H9 (cell line): ENCODE measurements around the gene OR10A4. TPM values are rescaled to one million over a fixed set of nuclear protein-coding genes. Genes with fewer than 3 reads are reported as not detected.

ENCODE experiments used
- DNase-seq: peaks from one replicate; pipeline ENCODE4 v3.0.0-alpha.2; 2017
- H2AFZ ChIP-seq: one replicate; pipeline ENCODE4 v1.6.1; 2013; ENCODE audit warnings: mild to moderate bottlenecking, low read length, control low read depth, moderate library complexity
- H2AK5ac ChIP-seq: 2 replicates; pipeline ENCODE4 v1.6.1; 2013; ENCODE audit warnings: low read length, control low read depth, mixed read lengths; ENCODE audit not compliant: insufficient read length
- H2BK120ac ChIP-seq: one replicate; pipeline ENCODE4 v1.6.1; 2013; ENCODE audit warnings: low read depth, mild to moderate bottlenecking, low read length, control low read depth, inconsistent platforms; ENCODE audit not compliant: poor library complexity, severe bottlenecking
- H2BK12ac ChIP-seq: 2 replicates; pipeline ENCODE4 v1.6.1; 2013; ENCODE audit warnings: low read length, control low read depth, mixed read lengths, low read depth; ENCODE audit not compliant: insufficient read length
- H2BK15ac ChIP-seq: 2 replicates; pipeline ENCODE4 v1.6.1; 2013; ENCODE audit warnings: low read depth, low read length, control low read depth
- H2BK20ac ChIP-seq: one replicate; pipeline ENCODE4 v1.6.1; 2013; ENCODE audit warnings: low read depth, mild to moderate bottlenecking, low read length, control low read depth, inconsistent platforms; ENCODE audit not compliant: poor library complexity, severe bottlenecking
- H2BK5ac ChIP-seq: 2 replicates; pipeline ENCODE4 v1.6.1; 2013; ENCODE audit warnings: low read length, control low read depth, mixed read lengths; ENCODE audit not compliant: insufficient read length
- H3K14ac ChIP-seq: 2 replicates; pipeline ENCODE4 v1.6.1; 2013; ENCODE audit warnings: low read length, control low read depth; ENCODE audit not compliant: insufficient read depth
- H3K18ac ChIP-seq: 2 replicates; pipeline ENCODE4 v1.6.1; 2013; ENCODE audit warnings: low read depth, mild to moderate bottlenecking, mixed read lengths, low read length, control low read depth; ENCODE audit not compliant: insufficient read length
- H3K23ac ChIP-seq: 2 replicates; pipeline ENCODE4 v1.6.1; 2013; ENCODE audit warnings: low read length, control low read depth, mixed read lengths, low read depth; ENCODE audit not compliant: insufficient read length
- H3K23me2 ChIP-seq: 2 replicates; pipeline ENCODE4 v1.6.1; 2013; ENCODE audit warnings: low read depth, mild to moderate bottlenecking, mixed read lengths, low read length, control low read depth; ENCODE audit not compliant: insufficient read length, poor library complexity, severe bottlenecking
- H3K27ac ChIP-seq: 2 replicates; pipeline ENCODE4 v1.5.1; 2013; ENCODE audit warnings: low read length, control low read depth, mixed read lengths, low read depth; ENCODE audit not compliant: insufficient read length
- H3K27me3 ChIP-seq: 2 replicates; pipeline ENCODE4 v1.6.1; 2013; ENCODE audit warnings: low read length, control low read depth, inconsistent platforms; ENCODE audit not compliant: insufficient read depth
- H3K4ac ChIP-seq: 2 replicates; pipeline ENCODE4 v1.6.1; 2013; ENCODE audit warnings: low read depth, mild to moderate bottlenecking, control low read depth, inconsistent platforms, low read length, moderate library complexity
- H3K4me1 ChIP-seq: 2 replicates; pipeline ENCODE4 v1.6.1; 2013; ENCODE audit warnings: low read length, control low read depth, inconsistent platforms; ENCODE audit not compliant: insufficient read depth
- H3K4me2 ChIP-seq: 2 replicates; pipeline ENCODE4 v1.6.1; 2013; ENCODE audit warnings: low read length, control low read depth, mixed read lengths; ENCODE audit not compliant: insufficient read length, insufficient read depth
- H3K56ac ChIP-seq: 2 replicates; pipeline ENCODE4 v1.6.1; 2013; ENCODE audit warnings: low read depth, mild to moderate bottlenecking, mixed read lengths, low read length, control low read depth; ENCODE audit not compliant: insufficient read length
- H3K79me1 ChIP-seq: 2 replicates; pipeline ENCODE4 v1.6.1; 2013; ENCODE audit warnings: low read depth, mild to moderate bottlenecking, moderate library complexity, low read length, control low read depth, inconsistent platforms; ENCODE audit not compliant: insufficient read depth, poor library complexity, severe bottlenecking
- H3K79me2 ChIP-seq: 2 replicates; pipeline ENCODE4 v1.6.1; 2013; ENCODE audit warnings: low read length, control low read depth, inconsistent platforms; ENCODE audit not compliant: insufficient read depth
- H3K9ac ChIP-seq: 2 replicates; pipeline ENCODE4 v1.6.1; 2013; ENCODE audit warnings: low read length, control low read depth, mixed read lengths; ENCODE audit not compliant: insufficient read length; ENCODE audit errors: extremely low read depth
- H3K9me3 ChIP-seq: one replicate; pipeline ENCODE4 v1.6.1; 2013; ENCODE audit warnings: low read depth, low read length, inconsistent platforms; ENCODE audit not compliant: control insufficient read depth
- H3T11ph ChIP-seq: one replicate; pipeline ENCODE4 v1.6.1; 2013; ENCODE audit warnings: mild to moderate bottlenecking, low read length, control low read depth, inconsistent platforms
- H4K20me1 ChIP-seq: one replicate; pipeline ENCODE4 v1.6.1; 2013; ENCODE audit not compliant: control insufficient read depth, insufficient read length, insufficient read depth
- H4K5ac ChIP-seq: 2 replicates; pipeline ENCODE4 v1.6.1; 2013; ENCODE audit warnings: low read depth, mild to moderate bottlenecking, mixed read lengths, low read length, control low read depth; ENCODE audit not compliant: insufficient read length
- H4K8ac ChIP-seq: replicated peaks from 2 replicates; pipeline ENCODE4 v1.6.1; 2013; ENCODE audit warnings: low read length, control low read depth, mixed read lengths, low read depth; ENCODE audit not compliant: insufficient read length
- H4K91ac ChIP-seq: 2 replicates; pipeline ENCODE4 v1.6.1; 2013; ENCODE audit warnings: low read depth, mild to moderate bottlenecking, moderate library complexity, mixed read lengths, low read length, control low read depth; ENCODE audit not compliant: insufficient read length
- H3K27ac Mint-ChIP-seq, 3 experiments: 2 replicates in 2 of 3; 3 replicates in 1 of 3; pipeline ENCODE4 v1.8.0; 2020 to 2021; ENCODE audit warnings: mixed read lengths in 3 of 3, mild to moderate bottlenecking in 1 of 3, moderate library complexity in 1 of 3
- H3K27me3 Mint-ChIP-seq: 2 replicates; pipeline ENCODE4 v1.8.0; 2021; ENCODE audit warnings: low read depth, mild to moderate bottlenecking, moderate library complexity, mixed read lengths
- H3K36me3 Mint-ChIP-seq, 3 experiments: 2 replicates in 2 of 3; 3 replicates in 1 of 3; pipeline ENCODE4 v1.8.0; 2020 to 2021; ENCODE audit warnings: low read depth in 3 of 3, mixed read lengths in 3 of 3; ENCODE audit not compliant: insufficient read depth in 1 of 3
- H3K4me1 Mint-ChIP-seq, 2 experiments: 2 replicates each; pipeline ENCODE4 v1.8.0; 2020; ENCODE audit warnings: mixed read lengths in 2 of 2
- H3K4me3 Mint-ChIP-seq, 2 experiments: 2 replicates in 1 of 2; 3 replicates in 1 of 2; pipeline ENCODE4 v1.8.0; 2020 to 2021; ENCODE audit warnings: mild to moderate bottlenecking in 2 of 2, mixed read lengths in 2 of 2, moderate library complexity in 1 of 2
- H3K9me3 Mint-ChIP-seq, 2 experiments: 2 replicates in 1 of 2; 3 replicates in 1 of 2; pipeline ENCODE4 v1.8.0; 2020; ENCODE audit warnings: mild to moderate bottlenecking in 2 of 2, mixed read lengths in 2 of 2, moderate library complexity in 1 of 2
- CTCF ChIP-seq: fragments of 200-600 bp; sonication (generic); conservative IDR thresholded peaks from 3 replicates; pipeline ENCODE4 v1.8.0; 2021; ENCODE audit warnings: antibody characterized with exemption, mild to moderate bottlenecking
- whole genome bisulfite sequencing: extraction: QIAGEN DNeasy Blood & Tissue Kit; methylation state at CpG from one replicate; pipeline ENCODE4 v1.1.7; 2013; ENCODE audit warnings: missing lambda C conversion rate, low lambda C conversion rate, mixed read lengths; ENCODE audit not compliant: insufficient read length; ENCODE audit errors: extremely low coverage; 5-methylcytosine and 5-hydroxymethylcytosine counted together
- total RNA-seq: library from RNA; stranded (reverse); gene quantifications from 2 replicates; pipeline ENCODE4 v1.2.1, GENCODE V29; 2021

OR10A4 gene
- total RNA-seq, 1 experiment from 2014 or later: not detected

- no peak overlapping the region for H4K91ac ChIP-seq
- no peak overlapping the region for H2BK5ac ChIP-seq
- H3K14ac ChIP-seq: no peak overlapping the region; the same call in 1 of the 2 replicates
- DNase-seq: no peak
- H3K23ac ChIP-seq: no peak overlapping the region
- no peak overlapping the region for H2BK15ac ChIP-seq
- no peak overlapping the region for H2AK5ac ChIP-seq
- no peak overlapping the region for H3K18ac ChIP-seq
- no peak overlapping the region for H4K8ac ChIP-seq
- no peaks in the 10 kb centered on the region for H3K79me1 ChIP-seq
- H3K27me3 ChIP-seq: no peaks in the 10 kb centered on the region
- H3K4me1 ChIP-seq: no peaks in the 10 kb centered on the region
- no peak overlapping the region for H3K4me2 ChIP-seq
- H3K4me3 Mint-ChIP-seq: no peak overlapping the region
- H3K56ac ChIP-seq: no peak overlapping the region
- H3K9me3 Mint-ChIP-seq: no peaks in the 10 kb centered on the region
- H3K9me3 ChIP-seq: no peaks in the 10 kb centered on the region
- H3K23me2 ChIP-seq: no peaks in the 10 kb centered on the region
- no CpG with 5 or more reads among the region's 6 CpGs for WGBS
- H2BK12ac ChIP-seq: no peak overlapping the region
- H3K4ac ChIP-seq: no peak overlapping the region
- H3K27ac ChIP-seq: no peak overlapping the region
- H2AFZ ChIP-seq: no peak overlapping the region
- peak overlapping the region in 1 of 3 experiments; percentile 31; a peak in 2 of 7 replicates for H3K27ac Mint-ChIP-seq
- no peaks in the 10 kb centered on the region for H3K4me1 Mint-ChIP-seq
- no peak overlapping the region for H3T11ph ChIP-seq
- no peak overlapping the region for H2BK20ac ChIP-seq
- no peak overlapping the region for H2BK120ac ChIP-seq
- no peaks in the 10 kb centered on the region for H4K20me1 ChIP-seq
- H3K79me2 ChIP-seq: no peaks in the 10 kb centered on the region
- no peak overlapping the region for H3K9ac ChIP-seq
- H3K27me3 Mint-ChIP-seq: no peaks in the 10 kb centered on the region
- H3K36me3 Mint-ChIP-seq: no peaks in the 10 kb centered on the region; a peak in 1 of 7 replicates
- no peak for TF ChIP-seq CTCF
- H4K5ac ChIP-seq: no peak overlapping the region
These were observed 43.1 kb upstream of the OR10A4 start for GRCh38 chr11:6833356-6833755.
